Body of pancreas (tissue), 4 donors: ENCODE data around the gene IFFO2. TPM values are rescaled to one million over a fixed set of nuclear protein-coding genes. Genes with fewer than 3 reads are reported as not detected.

Experiments
- ATAC-seq: fragments of 150-250 bp; one replicate; pipeline ENCODE4 v1.9.1; 2016
- DNase-seq, 4 donors: peaks; one replicate each; pipeline ENCODE4 v3.0.0-alpha.2; 2019
- H3K27ac ChIP-seq, 4 donors: fragments of 200-600 bp; sonication (generic); 1 replicate in 3 of 4; 2 replicates in 1 of 4; pipeline versions ENCODE4 v1.5.1 to v1.6.1; 2016 to 2019; ENCODE audit warnings: mild to moderate bottlenecking in 1 of 4, mixed read lengths in 1 of 4, moderate library complexity in 1 of 4
- H3K27me3 ChIP-seq, 2 donors: fragments of 200-600 bp; sonication (generic); one replicate each; pipeline ENCODE4 v1.6.0; 2016; ENCODE audit warnings: mild to moderate bottlenecking in 1 of 2
- H3K36me3 ChIP-seq, 2 donors: fragments of 200-600 bp; sonication (generic); replicated peaks in 1 of 2; 2 replicates each; pipeline ENCODE4 v1.5.1; 2016; ENCODE audit warnings: low read depth in 2 of 2; ENCODE audit not compliant: insufficient read depth in 1 of 2
- H3K4me1 ChIP-seq: fragments of 200-600 bp; sonication (generic); one replicate; pipeline ENCODE4 v1.6.0; 2016
- H3K4me3 ChIP-seq, 2 donors: fragments of 200-600 bp; sonication (generic); 1 replicate in 1 of 2; 2 replicates in 1 of 2; pipeline ENCODE4 v1.5.1; 2016 to 2019
- H3K9me3 ChIP-seq, 3 donors: fragments of 200-600 bp; sonication (generic); 1 replicate in 2 of 3; 2 replicates in 1 of 3; pipeline ENCODE4 v1.5.1; 2016
- CTCF ChIP-seq, 7 experiments: fragments of 450-650 bp in 4 of 7; fragments of 200-600 bp in 3 of 7; sonication (generic) in 3 of 7; IDR thresholded peaks; one replicate each; pipeline ENCODE4 v1.5.1; 2016 to 2019; ENCODE audit warnings: antibody characterized with exemption in 7 of 7
- POLR2A ChIP-seq, 3 donors: fragments of 450-650 bp; IDR thresholded peaks; one replicate each; pipeline ENCODE4 v1.6.1; 2016; ENCODE audit warnings: antibody characterized with exemption in 3 of 3, mild to moderate bottlenecking in 2 of 3
- WGBS, 2 donors: methylation state at CpG; one replicate each; pipeline ENCODE4 v1.1.5; 2017; 5-methylcytosine and 5-hydroxymethylcytosine counted together
- intact Hi-C: fragments of 100-400 bp; cut with DNase I; formaldehyde crosslinking; loops from one replicate; pipeline ENCODE4 v1.15.1; 2023
- total RNA-seq, 2 donors: library from RNA; depleted of rRNA; stranded (reverse); fragments of >200 nt; gene quantifications; one replicate each; pipeline ENCODE4 v1.1.0, GENCODE V29; 2016

IFFO2 gene
- total RNA-seq, 2 donors from 2014 or later: 23.1 to 219 TPM

DNA sequence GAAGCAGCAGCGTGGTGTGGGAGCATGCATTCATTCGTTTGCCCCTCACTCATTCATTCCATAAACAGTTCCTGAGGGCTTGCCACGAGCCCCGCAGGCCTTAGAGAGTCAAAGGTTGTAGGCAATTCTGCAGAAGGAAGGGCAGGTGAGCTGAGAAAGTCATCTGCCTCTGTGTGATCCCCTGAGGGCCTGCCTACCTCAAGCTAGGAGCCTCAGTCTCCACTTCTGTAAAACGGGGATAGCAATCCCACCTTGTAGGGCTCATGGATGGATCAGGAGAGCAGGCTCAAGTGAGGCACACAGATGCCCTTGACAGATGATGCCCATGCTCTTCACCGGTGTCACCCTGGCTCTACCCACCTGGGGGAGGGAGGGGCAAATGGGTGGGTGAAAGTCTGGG is 27.5 kb downstream of the IFFO2 start:
- WGBS, 2 donors: 70 to 72% methylated on average over 5 to 6 of the region's 6 CpGs
- no peaks in the 10 kb centered on the region for H3K27me3 ChIP-seq
- no peaks in the 10 kb centered on the region for H3K9me3 ChIP-seq
- no peak for DNase-seq
- peak overlapping the region in 1 of 4 donors; percentile 72 for H3K27ac ChIP-seq
- TF ChIP-seq CTCF (IDR thresholded peaks at IDR 0.05): no peak
- no peak for TF ChIP-seq POLR2A (IDR thresholded peaks at IDR 0.05)
- no peaks in the 10 kb centered on the region for H3K36me3 ChIP-seq
- no peak overlapping the region for H3K4me3 ChIP-seq
- intact Hi-C loops: no loop called here
- ATAC-seq: no peak
- peaks cover 78% of the 10 kb centered on the region for H3K4me1 ChIP-seq

GRCh38 chr1:18928406-18928805 is 28.1 kb downstream of the IFFO2 start:
- Histone ChIP-seq H3K27me3 (no peaks in the 10 kb centered on the region), H3K4me1 (peaks cover 82% of the 10 kb centered on the region), H3K4me3 (no peak overlapping the region), H3K36me3 (no peaks in the 10 kb centered on the region), H3K27ac (peak overlapping the region in 2 of 4 donors; percentile 72 to 73), H3K9me3 (no peaks in the 10 kb centered on the region)
- WGBS, 2 donors: 69 to 82% methylated on average over 7 to 8 of the region's 8 CpGs
- intact Hi-C loops: no loop called here
- no peak for ATAC-seq
- no peak for DNase-seq
- no peak for TF ChIP-seq POLR2A (IDR thresholded peaks at IDR 0.05)
- TF ChIP-seq CTCF (IDR thresholded peaks at IDR 0.05): no peak

GRCh38 chr1:18927654-18928272 is 28.7 kb downstream of the IFFO2 start:
- Histone ChIP-seq H3K4me3 (no peak overlapping the region), H3K4me1 (peaks cover 82% of the 10 kb centered on the region), H3K27ac (peak overlapping the region in 3 of 4 donors; percentile 17 to 73 (median 72)), H3K9me3 (no peaks in the 10 kb centered on the region), H3K36me3 (no peaks in the 10 kb centered on the region), H3K27me3 (no peaks in the 10 kb centered on the region)
- TF ChIP-seq POLR2A (IDR thresholded peaks at IDR 0.05) (no peak), CTCF (IDR thresholded peaks at IDR 0.05) (no peak)
- DNase-seq (no peak), ATAC-seq (no peak)
- intact Hi-C loops: no loop called here
- 55 to 65% methylated on average over 12 of the region's 12 CpGs for WGBS, 2 donors

DNA sequence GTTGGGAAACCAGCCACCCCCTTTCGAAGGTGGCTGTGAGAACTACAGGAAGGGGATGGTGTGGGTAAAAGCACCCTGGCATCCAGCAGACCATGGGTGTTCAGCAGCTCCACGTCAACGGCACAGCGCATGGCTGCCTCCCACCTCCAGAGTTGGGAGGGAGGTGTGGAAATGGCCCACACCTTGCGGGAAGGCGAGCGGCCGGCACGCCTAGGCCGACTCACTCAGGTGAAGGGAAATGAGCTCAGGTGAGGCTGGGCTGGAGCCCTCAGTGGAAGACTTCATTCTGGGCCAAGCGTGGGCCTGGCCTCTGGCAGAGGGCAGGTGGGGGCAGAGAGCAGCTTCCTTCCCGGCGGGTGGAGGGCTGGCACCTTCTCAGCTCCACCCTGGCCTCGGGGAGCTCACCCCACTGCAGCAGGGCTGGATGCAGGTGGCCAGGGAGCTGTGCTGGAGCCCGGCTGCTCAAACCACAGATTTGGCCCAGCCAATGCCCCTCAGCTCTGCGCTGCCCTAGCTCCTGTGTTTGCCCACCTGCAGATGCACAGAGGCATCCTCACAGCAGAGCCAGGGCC is 29.3 kb downstream of the IFFO2 start:
- 57 to 100% methylated on average over 2 to 16 of the region's 16 CpGs for WGBS, 2 donors
- Histone ChIP-seq H3K27me3 (no peaks in the 10 kb centered on the region), H3K4me1 (peaks cover 82% of the 10 kb centered on the region), H3K36me3 (no peaks in the 10 kb centered on the region), H3K27ac (peak overlapping the region in 3 of 4 donors; percentile 17 to 73 (median 72)), H3K9me3 (no peaks in the 10 kb centered on the region), H3K4me3 (no peak overlapping the region)
- DNase-seq: no peak
- TF ChIP-seq CTCF (IDR thresholded peaks at IDR 0.05) (no peak), POLR2A (IDR thresholded peaks at IDR 0.05) (no peak)
- no peak for ATAC-seq
- intact Hi-C loops: no loop called here
